WTC11 (cell line): ENCODE measurements around the gene SDS. TPM values are rescaled to one million over a fixed set of nuclear protein-coding genes. Genes with fewer than 3 reads are reported as not detected.

ENCODE experiments used
- ATAC-seq: fragments of 200-7000 bp; cut with Tn5 transposase; 2 replicates; pipeline ENCODE4 v1.10.0; 2021; ENCODE audit warnings: mild to moderate bottlenecking, moderate library complexity
- CTCF ChIA-PET: fragments of 300-600 bp; sonication (Branson Sonifier 250); formaldehyde crosslinking; loops from one replicate; lab custom pipeline; 2021; ENCODE audit warnings: antibody characterized with exemption; lab: Charles Lee
- POLR2A ChIA-PET: fragments of 350-600 bp; sonication (Branson Sonifier 250); formaldehyde crosslinking; loops from one replicate; lab custom pipeline; 2021; ENCODE audit warnings: antibody characterized with exemption; lab: Charles Lee
- DNase-seq: peaks from one replicate; pipeline ENCODE4 v3.0.0; 2021; ENCODE audit warnings: low spot score
- H3K27ac Mint-ChIP-seq: 2 replicates; pipeline ENCODE4 v1.8.0; 2021; ENCODE audit warnings: mixed read lengths
- H3K27me3 Mint-ChIP-seq: 2 replicates; pipeline ENCODE4 v1.8.0; 2021; ENCODE audit warnings: low read depth, mild to moderate bottlenecking, moderate library complexity, mixed read lengths
- H3K36me3 Mint-ChIP-seq: 2 replicates; pipeline ENCODE4 v1.8.0; 2021; ENCODE audit warnings: mixed read lengths
- H3K4me1 Mint-ChIP-seq: 2 replicates; pipeline ENCODE4 v1.8.0; 2022; ENCODE audit warnings: mixed read lengths
- H3K4me3 Mint-ChIP-seq: 2 replicates; pipeline ENCODE4 v1.8.0; 2021; ENCODE audit warnings: mild to moderate bottlenecking, moderate library complexity, mixed read lengths
- H3K9me3 Mint-ChIP-seq: 2 replicates; pipeline ENCODE4 v1.8.0; 2021; ENCODE audit warnings: mixed read lengths
- AFF4 ChIP-seq: sonication (generic); formaldehyde crosslinking; IDR thresholded peaks from 2 replicates; pipeline ENCODE4 v1.8.1; 2023; ENCODE audit warnings: mild to moderate bottlenecking, missing genetic modification reagents, borderline replicate concordance
- ATF3 ChIP-seq: sonication (generic); formaldehyde crosslinking; conservative IDR thresholded peaks from 2 replicates; pipeline ENCODE4 v1.8.1; 2022; ENCODE audit warnings: mild to moderate bottlenecking, missing genetic modification reagents
- EMX1 ChIP-seq: fragments of 250-450 bp; sonication (Bioruptor Pico); IDR thresholded peaks from 2 replicates; pipeline ENCODE4 v1.8.0; 2021; ENCODE audit warnings: mild to moderate bottlenecking
- FOXP1 ChIP-seq: sonication (generic); formaldehyde crosslinking; IDR thresholded peaks from 2 replicates; pipeline ENCODE4 v1.8.0; 2022; ENCODE audit warnings: missing genetic modification reagents, mild to moderate bottlenecking, moderate library complexity, borderline replicate concordance
- JAZF1 ChIP-seq: fragments of 250-450 bp; sonication (Bioruptor Pico); IDR thresholded peaks from 2 replicates; pipeline ENCODE4 v1.9.0; 2021; ENCODE audit warnings: moderate library complexity, mild to moderate bottlenecking, inconsistent platforms
- MAX ChIP-seq: sonication (generic); formaldehyde crosslinking; IDR thresholded peaks from 2 replicates; pipeline ENCODE4 v1.8.0; 2022; ENCODE audit warnings: mild to moderate bottlenecking, missing genetic modification reagents
- NFATC4 ChIP-seq: fragments of 250-450 bp; sonication (Bioruptor Pico); IDR thresholded peaks from 2 replicates; pipeline ENCODE4 v1.9.0; 2021; ENCODE audit warnings: mild to moderate bottlenecking
- NFE2L1 ChIP-seq: sonication (generic); formaldehyde crosslinking; IDR thresholded peaks from 2 replicates; pipeline ENCODE4 v1.8.1; 2023; ENCODE audit warnings: missing genetic modification reagents
- NR3C1 ChIP-seq: sonication (generic); formaldehyde crosslinking; conservative IDR thresholded peaks from 2 replicates; pipeline ENCODE4 v1.8.1; 2023; ENCODE audit warnings: low read depth, mild to moderate bottlenecking, missing genetic modification reagents
- PRDM15 ChIP-seq: sonication (generic); formaldehyde crosslinking; IDR thresholded peaks from 2 replicates; pipeline ENCODE4 v1.8.0; 2022; ENCODE audit warnings: missing genetic modification reagents
- ZBTB43 ChIP-seq: sonication (generic); formaldehyde crosslinking; IDR thresholded peaks from 2 replicates; pipeline ENCODE4 v1.8.1; 2023; ENCODE audit warnings: mild to moderate bottlenecking, missing genetic modification reagents
- ZNF281 ChIP-seq: sonication (generic); formaldehyde crosslinking; IDR thresholded peaks from 2 replicates; pipeline ENCODE4 v1.8.0; 2023; ENCODE audit warnings: mild to moderate bottlenecking, missing genetic modification reagents
- ZNF671 ChIP-seq: fragments of 250-450 bp; sonication (Bioruptor Pico); IDR thresholded peaks from 2 replicates; pipeline ENCODE4 v1.8.0; 2021; ENCODE audit warnings: mild to moderate bottlenecking
- total RNA-seq: library from RNA; stranded (reverse); gene quantifications from 3 replicates; pipeline ENCODE4 v1.2.3, GENCODE V29; 2021

SDS gene
- total RNA-seq, 1 experiment from 2014 or later: 0.31 TPM

GRCh38 chr12:113398346-113399290 is 5.1 kb downstream of the SDS start:
- no peak for ATAC-seq
- POLR2A ChIA-PET: no interaction called here
- Mint-ChIP-seq H3K4me1 (no peaks in the 10 kb centered on the region), H3K36me3 (no peaks in the 10 kb centered on the region), H3K27me3 (peaks cover 3% of the 10 kb centered on the region; the same call in 1 of the 2 replicates), H3K4me3 (no peak overlapping the region), H3K9me3 (no peaks in the 10 kb centered on the region), H3K27ac (no peak overlapping the region)
- CTCF ChIA-PET: no interaction called here
- TF ChIP-seq NFATC4 (no peak), NFE2L1 (CRISPR knock-in tag) (no peak), JAZF1 (CRISPR knock-in tag) (no peak), MAX (CRISPR knock-in tag) (no peak), ZNF281 (CRISPR knock-in tag) (no peak)
- DNase-seq: no peak

- Mint-ChIP-seq H3K27ac (no peak overlapping the region), H3K27me3 (peaks cover 3% of the 10 kb centered on the region; the same call in 1 of the 2 replicates)
- POLR2A ChIA-PET: no interaction called here
These were observed 6.0 kb downstream of the SDS start for GRCh38 chr12:113397497-113398197.

More at GRCh38 chr12:113397497-113398197, 6.0 kb downstream of the SDS start:
- no peak for DNase-seq
- no peak for ATAC-seq
- no peak for TF ChIP-seq EMX1 (CRISPR knock-in tag)
- TF ChIP-seq ATF3 (CRISPR knock-in tag): no peak
- no peak for TF ChIP-seq PRDM15 (CRISPR knock-in tag)
- no peak for TF ChIP-seq ZBTB43 (CRISPR knock-in tag)
- no peak for TF ChIP-seq AFF4 (CRISPR knock-in tag)
- no peak for TF ChIP-seq NR3C1 (CRISPR knock-in tag)
- TF ChIP-seq ZNF671 (CRISPR knock-in tag): no peak
- TF ChIP-seq FOXP1 (CRISPR knock-in tag): no peak
- H3K4me3 Mint-ChIP-seq: no peak overlapping the region
- H3K36me3 Mint-ChIP-seq: no peaks in the 10 kb centered on the region
- no peaks in the 10 kb centered on the region for H3K9me3 Mint-ChIP-seq
- CTCF ChIA-PET: interaction anchor here (1.1 kb wide), 1 partner anchor 28 kb away, joined by 4 read pairs; no protein-coding TSS in a partner anchor
- peaks cover 3% of the 10 kb centered on the region; the same call in 1 of the 2 replicates for H3K4me1 Mint-ChIP-seq
